Measurements from ENCODE around the gene SLF2.

SLF2 gene

DNA sequence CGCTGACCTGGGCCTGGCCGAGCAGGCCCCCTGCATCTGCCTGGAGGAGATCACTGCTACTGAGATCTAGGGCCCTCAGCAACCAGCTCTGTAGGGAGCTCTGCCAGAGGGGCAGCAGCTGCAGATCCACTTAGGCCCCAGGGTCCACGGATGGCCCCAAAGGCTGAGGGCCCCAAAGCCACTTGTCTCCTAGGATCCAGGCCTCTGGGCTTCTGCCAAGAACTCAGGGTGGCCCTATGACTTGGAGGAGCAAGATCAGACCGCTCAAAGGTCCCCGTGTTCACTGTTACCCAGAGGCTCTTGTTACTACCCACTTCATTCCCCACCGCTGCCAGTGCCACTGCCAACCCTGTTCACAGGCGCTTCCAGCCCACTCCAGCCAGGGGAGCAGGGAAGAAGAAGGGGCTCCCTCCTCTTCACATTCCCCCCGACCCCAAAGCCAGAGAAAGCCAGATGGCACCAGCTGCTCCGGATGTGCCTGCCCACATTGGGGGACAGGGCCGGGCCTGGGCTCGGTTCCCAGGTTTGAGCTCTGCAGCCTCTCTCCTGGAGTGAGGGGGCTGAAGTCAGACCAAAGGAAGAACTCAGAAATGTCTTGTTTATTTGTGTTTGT is 94.4 kb downstream of the SLF2 start:
- TF ChIP-seq FOXP2 (optimal IDR thresholded peaks at IDR 0.05; ENCODE audit: borderline replicate concordance, extremely low read depth, extremely low read length, insufficient read depth) (no peak), SIN3A (IDR thresholded peaks at IDR 0.05; ENCODE audit: borderline replicate concordance, insufficient read depth, low read length) (no peak), TAF1 (IDR thresholded peaks at IDR 0.05; ENCODE audit: borderline replicate concordance, insufficient read depth, low read length) (no peak)
- TF ChIP-seq, protein P1, sequence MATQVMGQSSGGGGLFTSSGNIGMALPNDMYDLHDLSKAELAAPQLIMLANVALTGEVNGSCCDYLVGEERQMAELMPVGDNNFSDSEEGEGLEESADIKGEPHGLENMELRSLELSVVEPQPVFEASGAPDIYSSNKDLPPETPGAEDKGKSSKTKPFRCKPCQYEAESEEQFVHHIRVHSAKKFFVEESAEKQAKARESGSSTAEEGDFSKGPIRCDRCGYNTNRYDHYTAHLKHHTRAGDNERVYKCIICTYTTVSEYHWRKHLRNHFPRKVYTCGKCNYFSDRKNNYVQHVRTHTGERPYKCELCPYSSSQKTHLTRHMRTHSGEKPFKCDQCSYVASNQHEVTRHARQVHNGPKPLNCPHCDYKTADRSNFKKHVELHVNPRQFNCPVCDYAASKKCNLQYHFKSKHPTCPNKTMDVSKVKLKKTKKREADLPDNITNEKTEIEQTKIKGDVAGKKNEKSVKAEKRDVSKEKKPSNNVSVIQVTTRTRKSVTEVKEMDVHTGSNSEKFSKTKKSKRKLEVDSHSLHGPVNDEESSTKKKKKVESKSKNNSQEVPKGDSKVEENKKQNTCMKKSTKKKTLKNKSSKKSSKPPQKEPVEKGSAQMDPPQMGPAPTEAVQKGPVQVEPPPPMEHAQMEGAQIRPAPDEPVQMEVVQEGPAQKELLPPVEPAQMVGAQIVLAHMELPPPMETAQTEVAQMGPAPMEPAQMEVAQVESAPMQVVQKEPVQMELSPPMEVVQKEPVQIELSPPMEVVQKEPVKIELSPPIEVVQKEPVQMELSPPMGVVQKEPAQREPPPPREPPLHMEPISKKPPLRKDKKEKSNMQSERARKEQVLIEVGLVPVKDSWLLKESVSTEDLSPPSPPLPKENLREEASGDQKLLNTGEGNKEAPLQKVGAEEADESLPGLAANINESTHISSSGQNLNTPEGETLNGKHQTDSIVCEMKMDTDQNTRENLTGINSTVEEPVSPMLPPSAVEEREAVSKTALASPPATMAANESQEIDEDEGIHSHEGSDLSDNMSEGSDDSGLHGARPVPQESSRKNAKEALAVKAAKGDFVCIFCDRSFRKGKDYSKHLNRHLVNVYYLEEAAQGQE (IDR thresholded peaks at IDR 0.05; ENCODE audit: insufficient read depth in 1 of 2, low read depth in 2 of 2, low read length in 2 of 2), result no peak

GRCh38 chr10:101007915-101008822 is 95.4 kb downstream of the SLF2 start:
- TF ChIP-seq POLR2AphosphoS5 (IDR thresholded peaks at IDR 0.05; ENCODE audit: low read depth, low read length), result no peak
- no peak for TF ChIP-seq FOXP2 (optimal IDR thresholded peaks at IDR 0.05; ENCODE audit: borderline replicate concordance, extremely low read depth, extremely low read length, insufficient read depth)
- TF ChIP-seq TAF1 (IDR thresholded peaks at IDR 0.05; ENCODE audit: borderline replicate concordance, insufficient read depth, low read length), result no peak
- TF ChIP-seq, protein P1 (IDR thresholded peaks at IDR 0.05; ENCODE audit: insufficient read depth in 1 of 2, low read depth in 2 of 2, low read length in 2 of 2), result no peak
- no peak for TF ChIP-seq SIN3A (IDR thresholded peaks at IDR 0.05; ENCODE audit: borderline replicate concordance, insufficient read depth, low read length)

- TF ChIP-seq, protein P1 (IDR thresholded peaks at IDR 0.05; ENCODE audit: insufficient read depth in 1 of 2, low read depth in 2 of 2, low read length in 2 of 2), result no peak
- TF ChIP-seq FOXP2 (optimal IDR thresholded peaks at IDR 0.05; ENCODE audit: borderline replicate concordance, extremely low read depth, extremely low read length, insufficient read depth), result no peak
- TF ChIP-seq POLR2AphosphoS5 (IDR thresholded peaks at IDR 0.05; ENCODE audit: low read depth, low read length), result no peak
- TF ChIP-seq SIN3A (IDR thresholded peaks at IDR 0.05; ENCODE audit: borderline replicate concordance, insufficient read depth, low read length), result no peak
- TF ChIP-seq TAF1 (IDR thresholded peaks at IDR 0.05; ENCODE audit: borderline replicate concordance, insufficient read depth, low read length), result no peak
Observed at GRCh38 chr10:101008823-101009423, 96.2 kb downstream of the SLF2 start.

- TF ChIP-seq SIN3A (IDR thresholded peaks at IDR 0.05; ENCODE audit: borderline replicate concordance, insufficient read depth, low read length), result no peak
Observed at GRCh38 chr10:101010329-101010728, 97.6 kb downstream of the SLF2 start.

- no peak for TF ChIP-seq TAF1 (IDR thresholded peaks at IDR 0.05; ENCODE audit: borderline replicate concordance, insufficient read depth, low read length)
- TF ChIP-seq, protein P1 (IDR thresholded peaks at IDR 0.05; ENCODE audit: insufficient read depth in 1 of 2, low read depth in 2 of 2, low read length in 2 of 2), result no peak
- no peak for TF ChIP-seq SIN3A (IDR thresholded peaks at IDR 0.05; ENCODE audit: borderline replicate concordance, insufficient read depth, low read length)
- TF ChIP-seq POLR2AphosphoS5 (IDR thresholded peaks at IDR 0.05; ENCODE audit: low read depth, low read length), result no peak
- no peak for TF ChIP-seq FOXP2 (optimal IDR thresholded peaks at IDR 0.05; ENCODE audit: borderline replicate concordance, extremely low read depth, extremely low read length, insufficient read depth)
Observed at GRCh38 chr10:101011517-101012423, 99.0 kb downstream of the SLF2 start.
